H1 (cell line): ENCODE results near the gene PIEZO1. TPM values are rescaled to one million over a fixed set of nuclear protein-coding genes. Genes with fewer than 3 reads are reported as not detected.
A peak's percentile ranks its signal among the peaks of the same experiment; 100 is the strongest.

Source experiments
- CTCF ChIA-PET: fragments of 300-600 bp; sonication (Branson Sonifier 250); formaldehyde crosslinking; loops from one replicate; lab custom pipeline; 2021; ENCODE audit not compliant: partially characterized antibody; lab: Charles Lee
- POLR2A ChIA-PET: fragments of 300-600 bp; sonication (Branson Sonifier 250); formaldehyde crosslinking; loops from one replicate; lab custom pipeline; 2021; ENCODE audit warnings: inconsistent platforms; ENCODE audit not compliant: partially characterized antibody; lab: Charles Lee
- DNase-seq, 2 experiments: peaks; one replicate each; pipeline versions ENCODE4 v3.0.0 to v3.0.0-alpha.2; 2010 to 2022; ENCODE audit warnings: low spot score in 2 of 2, low read depth in 1 of 2, mixed read lengths in 1 of 2
- FAIRE-seq: peaks from 2 replicates; lab custom pipeline; 2011; peaks lifted over from hg19 to GRCh38; lab: Jason Lieb, UNC
- H2AFZ ChIP-seq: 2 replicates; pipeline ENCODE4 v1.8.1; 2012; ENCODE audit warnings: low read length, inconsistent platforms
- H2AK5ac ChIP-seq: 2 replicates; pipeline ENCODE4 v1.6.1; 2013; ENCODE audit warnings: low read depth, low read length
- H2BK120ac ChIP-seq: replicated peaks from 2 replicates; pipeline ENCODE3; 2013; ENCODE audit warnings: low read depth, low read length, inconsistent platforms
- H2BK12ac ChIP-seq: 2 replicates; pipeline ENCODE4 v1.6.1; 2013; ENCODE audit warnings: low read depth, low read length
- H2BK15ac ChIP-seq: 2 replicates; pipeline ENCODE4 v1.6.1; 2013; ENCODE audit warnings: low read length
- H2BK20ac ChIP-seq: 2 replicates; pipeline ENCODE4 v1.6.1; 2013; ENCODE audit warnings: low read length
- H2BK5ac ChIP-seq: 2 replicates; pipeline ENCODE4 v1.6.1; 2013; ENCODE audit warnings: low read depth, low read length
- H3K14ac ChIP-seq: 2 replicates; pipeline ENCODE4 v1.6.1; 2013; ENCODE audit warnings: inconsistent platforms; ENCODE audit not compliant: insufficient read length
- H3K18ac ChIP-seq: 2 replicates; pipeline ENCODE4 v1.6.1; 2013; ENCODE audit warnings: low read length; ENCODE audit errors: extremely low read depth
- H3K23ac ChIP-seq: 2 replicates; pipeline ENCODE4 v1.6.1; 2013; ENCODE audit warnings: inconsistent platforms; ENCODE audit not compliant: insufficient read length
- H3K23me2 ChIP-seq: 2 replicates; pipeline ENCODE4 v1.6.1; 2013; ENCODE audit warnings: low read depth, low read length
- H3K27ac ChIP-seq: 2 replicates; pipeline ENCODE4 v1.6.1; 2011; ENCODE audit warnings: low read depth, low read length, inconsistent platforms
- H3K27me3 ChIP-seq, 4 experiments: replicated peaks in 1 of 4; 1 replicate in 1 of 4; 2 replicates in 3 of 4; pipeline versions ENCODE4 v1.6.1 to v1.8.1; 2011 to 2013; ENCODE audit warnings: low read length in 3 of 4, mild to moderate bottlenecking in 3 of 4, inconsistent platforms in 2 of 4, mixed read lengths in 2 of 4, moderate library complexity in 1 of 4; ENCODE audit not compliant: control insufficient read depth in 3 of 4, insufficient read depth in 3 of 4; ENCODE audit errors: extremely low read depth in 1 of 4
- H3K36me3 ChIP-seq, 4 experiments: 2 replicates each; pipeline versions ENCODE4 v1.6.1 to v1.8.1; 2011 to 2013; ENCODE audit warnings: mild to moderate bottlenecking in 4 of 4, low read length in 3 of 4, moderate library complexity in 2 of 4, control low read depth in 1 of 4, inconsistent platforms in 1 of 4; ENCODE audit not compliant: insufficient read depth in 4 of 4, control insufficient read depth in 2 of 4
- H3K4ac ChIP-seq: replicated peaks from 2 replicates; pipeline ENCODE3; 2013; ENCODE audit warnings: low read length, low read depth, mixed read lengths, inconsistent platforms; ENCODE audit not compliant: insufficient read length
- H3K4me1 ChIP-seq, 4 experiments: replicated peaks in 1 of 4; 1 replicate in 1 of 4; 2 replicates in 3 of 4; pipeline versions ENCODE4 v1.6.1 to v1.8.1; 2011 to 2013; ENCODE audit warnings: low read length in 3 of 4, inconsistent platforms in 2 of 4, mixed read lengths in 1 of 4; ENCODE audit not compliant: insufficient read depth in 4 of 4, control insufficient read depth in 3 of 4
- H3K4me2 ChIP-seq, 2 experiments: 2 replicates each; pipeline versions ENCODE4 v1.6.1 to v1.8.1; 2011 to 2013; ENCODE audit warnings: low read depth in 2 of 2, low read length in 2 of 2, control low read depth in 1 of 2, inconsistent platforms in 1 of 2, mild to moderate bottlenecking in 1 of 2; ENCODE audit not compliant: insufficient read depth in 1 of 2
- H3K4me3 ChIP-seq, 4 experiments: fragments of 200-600, 300-600 bp in 1 of 4; sonication (generic), shearing (Covaris generic), sonication (Bioruptor Twin) in 1 of 4; 2 replicates each; pipeline versions ENCODE4 v1.5.1 to v1.8.1; 2011 to 2016; ENCODE audit warnings: low read length in 4 of 4, low read depth in 3 of 4, control low read depth in 2 of 4, inconsistent platforms in 2 of 4, mild to moderate bottlenecking in 2 of 4, mixed read lengths in 1 of 4, moderate library complexity in 1 of 4; ENCODE audit not compliant: insufficient read depth in 2 of 4; ENCODE audit errors: extremely low read depth in 1 of 4
- H3K56ac ChIP-seq: replicated peaks from 2 replicates; pipeline ENCODE3; 2013; ENCODE audit warnings: low read depth, mild to moderate bottlenecking, mixed read lengths, low read length, inconsistent platforms; ENCODE audit not compliant: insufficient read length
- H3K79me1 ChIP-seq: 2 replicates; pipeline ENCODE4 v1.6.1; 2013; ENCODE audit warnings: low read depth, low read length, control low read depth
- H3K79me2 ChIP-seq, 2 experiments: 2 replicates each; pipeline versions ENCODE4 v1.6.1 to v1.8.1; 2012 to 2013; ENCODE audit warnings: low read length in 2 of 2, mild to moderate bottlenecking in 2 of 2, inconsistent platforms in 1 of 2; ENCODE audit not compliant: insufficient read depth in 2 of 2, control insufficient read depth in 1 of 2
- H3K9ac ChIP-seq, 4 experiments: replicated peaks in 1 of 4; 1 replicate in 1 of 4; 2 replicates in 3 of 4; pipeline versions ENCODE4 v1.6.1 to v1.8.1; 2011 to 2013; ENCODE audit warnings: low read depth in 3 of 4, low read length in 3 of 4, control low read depth in 2 of 4, mild to moderate bottlenecking in 2 of 4, moderate library complexity in 2 of 4, inconsistent platforms in 1 of 4; ENCODE audit errors: extremely low read depth in 1 of 4
- H3K9me3 ChIP-seq, 2 experiments: 2 replicates each; pipeline versions ENCODE4 v1.6.1 to v1.8.1; 2012 to 2013; ENCODE audit warnings: mild to moderate bottlenecking in 2 of 2, moderate library complexity in 2 of 2, control low read depth in 1 of 2, inconsistent platforms in 1 of 2, low read depth in 1 of 2, low read length in 1 of 2, mixed read lengths in 1 of 2; ENCODE audit not compliant: insufficient read depth in 2 of 2
- H4K20me1 ChIP-seq, 2 experiments: replicated peaks in 1 of 2; 2 replicates each; pipeline versions ENCODE3 to v1.8.1; 2011 to 2013; ENCODE audit warnings: inconsistent platforms in 2 of 2, low read length in 2 of 2, mild to moderate bottlenecking in 1 of 2; ENCODE audit not compliant: insufficient read depth in 2 of 2, control insufficient read depth in 1 of 2
- H4K5ac ChIP-seq: 2 replicates; pipeline ENCODE4 v1.6.1; 2013; ENCODE audit warnings: low read length, low read depth, mixed read lengths, inconsistent platforms; ENCODE audit not compliant: insufficient read length
- H4K8ac ChIP-seq: 2 replicates; pipeline ENCODE4 v1.8.0; 2013; ENCODE audit warnings: mild to moderate bottlenecking, moderate library complexity, low read length, inconsistent platforms; ENCODE audit not compliant: insufficient read depth; ENCODE audit errors: extremely low read depth
- H4K91ac ChIP-seq: replicated peaks from 2 replicates; pipeline ENCODE3; 2013; ENCODE audit warnings: low read length, mixed read lengths, inconsistent platforms; ENCODE audit not compliant: insufficient read length
- ATF2 ChIP-seq: IDR thresholded peaks from 2 replicates; pipeline ENCODE4 v1.6.1; 2012; ENCODE audit warnings: low read length, inconsistent platforms
- CBX8 ChIP-seq: fragments of 300-800, 300-1000 bp; sonication (generic); IDR thresholded peaks from 2 replicates; pipeline ENCODE4 v1.7.1; 2016; ENCODE audit warnings: low read depth, low read length, borderline replicate concordance
- FOSL1 ChIP-seq: IDR thresholded peaks from 2 replicates; pipeline ENCODE4 v1.6.1; 2011; ENCODE audit warnings: mild to moderate bottlenecking, low read depth, low read length, moderate library complexity; ENCODE audit not compliant: insufficient read depth
- KDM5A ChIP-seq: fragments of 200-600 bp; IDR thresholded peaks from 2 replicates; pipeline ENCODE4 v1.7.1; 2012; ENCODE audit warnings: mild to moderate bottlenecking, low read length, inconsistent platforms, mixed read lengths
- NRF1 ChIP-seq: IDR thresholded peaks from 2 replicates; pipeline ENCODE4 v1.6.1; 2011; ENCODE audit warnings: mild to moderate bottlenecking, low read depth, low read length, improper control_type of control experiment
- RBBP5 ChIP-seq: IDR thresholded peaks from 2 replicates; pipeline ENCODE4 v1.7.1; 2012; ENCODE audit warnings: low read depth, mild to moderate bottlenecking, inconsistent platforms, low read length, moderate library complexity, borderline replicate concordance
- SIX5 ChIP-seq: IDR thresholded peaks from 2 replicates; pipeline ENCODE4 v1.6.1; 2011; ENCODE audit warnings: mild to moderate bottlenecking, low read depth, low read length
- SRF ChIP-seq: IDR thresholded peaks from 2 replicates; pipeline ENCODE4 v1.6.1; 2011; ENCODE audit warnings: mild to moderate bottlenecking, low read depth, low read length, moderate library complexity
- SUZ12 ChIP-seq: fragments of 200-600 bp; sonication (generic); IDR thresholded peaks from 2 replicates; pipeline ENCODE4 v1.6.1; 2012; ENCODE audit warnings: mild to moderate bottlenecking, inconsistent platforms, low read length, moderate library complexity, mixed read lengths
- TAF1 ChIP-seq: IDR thresholded peaks from 2 replicates; pipeline ENCODE4 v1.6.1; 2011; ENCODE audit warnings: mild to moderate bottlenecking, low read depth, low read length
- WGBS, 2 experiments: shearing (Covaris generic) in 1 of 2; methylation state at CpG; one replicate each; pipeline versions ENCODE4 v1.1.6 to v1.1.7; 2013 to 2015; ENCODE audit warnings: low lambda C conversion rate in 2 of 2, mixed read lengths in 2 of 2, inconsistent platforms in 1 of 2, low coverage in 1 of 2, missing lambda C conversion rate in 1 of 2; ENCODE audit not compliant: insufficient replicate concordance in 2 of 2, insufficient coverage in 1 of 2, insufficient read length in 1 of 2; ENCODE audit errors: extremely low coverage in 1 of 2, missing lambda C conversion rate in 1 of 2; 5-methylcytosine and 5-hydroxymethylcytosine counted together
- polyA plus RNA-seq, 7 experiments: library from polyadenylated mRNA; depleted of rRNA in 3 of 7; stranded (reverse) in 5 of 7; unstranded in 2 of 7; fragments of >200 nt in 5 of 7; fragments of 200-250 nt in 2 of 7; gene quantifications; 1 replicate in 5 of 7; 2 replicates in 1 of 7; 4 replicates in 1 of 7; pipeline versions ENCODE4 v1.2.1 to v1.2.3, GENCODE V29; 2011 to 2013; ENCODE audit warnings: missing spikeins in 2 of 7, mixed read lengths in 2 of 7
- total RNA-seq: library from RNA; stranded (reverse); fragmentation: NEBNext Ultra II Directional; extraction: Animal tissue kit (Norgen Biotek cat#: 25700); gene quantifications from 2 replicates; pipeline ENCODE4 v1.2.1, GENCODE V29; 2021
- TF ChIP-seq, protein P1 (sequence below): IDR thresholded peaks from 2 replicates; pipeline ENCODE4 v1.6.1; 2012; ENCODE audit warnings: inconsistent platforms

Gene PIEZO1
- total and polyA plus RNA-seq, 2 of the 8 experiments (the other 6 are each of a cell fraction or from before 2014, with no cell fraction given): 42.3 to 67.5 TPM

- Histone ChIP-seq H3K14ac (no peak overlapping the region), H3K79me1 (no peaks in the 10 kb centered on the region), H4K5ac (no peak overlapping the region), H4K20me1 (peaks cover 0 to 11% of the 10 kb centered on the region in 2 experiments), H2BK15ac (no peak overlapping the region), H2AFZ (no peak overlapping the region), H3K9ac (no peak overlapping the region), H3K23me2 (no peaks in the 10 kb centered on the region), H3K4me2 (no peak overlapping the region), H2BK120ac (no peak overlapping the region), H3K4ac (no peak overlapping the region), H3K4me3 (no peak overlapping the region), H3K27me3 (no peaks in the 10 kb centered on the region), H3K27ac (no peak overlapping the region), H3K9me3 (no peaks in the 10 kb centered on the region), H2BK20ac (0 out of 2 replicates have a peak overlapping the region, but pooled peaks have one; percentile 18), H2BK12ac (no peak overlapping the region), H2AK5ac (no peak overlapping the region), H3K79me2 (no peaks in the 10 kb centered on the region), H3K18ac (no peak overlapping the region), H4K91ac (no peak overlapping the region), H3K36me3 (peaks cover 0 to 18% (median under 1%) of the 10 kb centered on the region in 4 experiments; a peak in 2 of 8 replicates), H4K8ac (no peak overlapping the region), H3K4me1 (peaks cover 0 to 5% (median 0%) of the 10 kb centered on the region in 4 experiments; a peak in 1 of 7 replicates), H3K56ac (no peak overlapping the region), H3K23ac (no peak overlapping the region), H2BK5ac (no peak overlapping the region)
- CTCF ChIA-PET: interaction anchor here (0.8 to 10.0 kb wide), 11 partner anchors 18 to 432 kb away, joined by 3 to 251 read pairs (median 4); partner anchors contain the start of gene PIEZO1
- FAIRE-seq (no peak), DNase-seq (no peak)
- 83% methylated on average over 10 of the region's 10 CpGs; no CpG with 5 or more reads in 1 of the 2 experiments for WGBS, 2 experiments
- POLR2A ChIA-PET: interaction anchor here (0.9 to 3.1 kb wide), 4 partner anchors 10 to 74 kb away, joined by 3 to 14 read pairs (median 3); no protein-coding TSS in a partner anchor
- no peak for TF ChIP-seq SRF
- TF ChIP-seq FOSL1: no peak
- TF ChIP-seq, protein P1, sequence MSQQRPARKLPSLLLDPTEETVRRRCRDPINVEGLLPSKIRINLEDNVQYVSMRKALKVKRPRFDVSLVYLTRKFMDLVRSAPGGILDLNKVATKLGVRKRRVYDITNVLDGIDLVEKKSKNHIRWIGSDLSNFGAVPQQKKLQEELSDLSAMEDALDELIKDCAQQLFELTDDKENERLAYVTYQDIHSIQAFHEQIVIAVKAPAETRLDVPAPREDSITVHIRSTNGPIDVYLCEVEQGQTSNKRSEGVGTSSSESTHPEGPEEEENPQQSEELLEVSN: no peak
- no peak for TF ChIP-seq SUZ12
- TF ChIP-seq NRF1: no peak
- TF ChIP-seq ATF2: no peak
- no peak for TF ChIP-seq KDM5A
- no peak for TF ChIP-seq RBBP5
- no peak for TF ChIP-seq CBX8
- no peak for TF ChIP-seq TAF1
- TF ChIP-seq SIX5: no peak
These were observed 49.4 kb downstream of the PIEZO1 start for GRCh38 chr16:88735616-88736015.
